ENCODE data around the gene SLC12A5.

The SLC12A5 gene

GRCh38 chr20:46056970-46057855 is 28.2 kb downstream of the SLC12A5 start:
- no peak for DNase-seq

- DNase-seq = no peak
These were observed 29.0 kb downstream of the SLC12A5 start for GRCh38 chr20:46057856-46058598.

GRCh38 chr20:46058599-46059281 is 29.7 kb downstream of the SLC12A5 start:
- no peak for DNase-seq

GRCh38 chr20:46060301-46060881 is 31.4 kb downstream of the SLC12A5 start:
- DNase-seq = no peak

- DNase-seq = no peak
These were observed 32.0 kb downstream of the SLC12A5 start for GRCh38 chr20:46060975-46061374.

GRCh38 chr20:46062151-46062550 is 33.1 kb downstream of the SLC12A5 start:
- DNase-seq = no peak

- no peak for DNase-seq
These were observed 33.6 kb downstream of the SLC12A5 start for GRCh38 chr20:46062621-46063020.

- no peak for DNase-seq
These were observed 34.1 kb downstream of the SLC12A5 start for GRCh38 chr20:46063151-46063550.

- no peak for DNase-seq
These were observed 34.6 kb downstream of the SLC12A5 start for GRCh38 chr20:46063652-46064054.

GRCh38 chr20:46065006-46065405 is 36.0 kb downstream of the SLC12A5 start:
- no peak for DNase-seq

GRCh38 chr20:46065691-46066090 is 36.7 kb downstream of the SLC12A5 start:
- DNase-seq = no peak

GRCh38 chr20:46070215-46070900 is 41.3 kb downstream of the SLC12A5 start:
- DNase-seq = no peak

- DNase-seq = no peak
These were observed 42.6 kb downstream of the SLC12A5 start for GRCh38 chr20:46071573-46071972.

GRCh38 chr20:46073024-46073423 is 44.0 kb downstream of the SLC12A5 start:
- DNase-seq = no peak

- DNase-seq = no peak
These were observed 44.4 kb downstream of the SLC12A5 start for GRCh38 chr20:46073443-46073842.

- no peak for DNase-seq
These were observed 45.0 kb downstream of the SLC12A5 start for GRCh38 chr20:46074006-46074405.

- no peak for DNase-seq
These were observed 47.8 kb downstream of the SLC12A5 start for GRCh38 chr20:46076806-46077205.

- DNase-seq = no peak
These were observed 48.8 kb downstream of the SLC12A5 start for GRCh38 chr20:46077642-46078305.

- DNase-seq = no peak
These were observed 49.9 kb downstream of the SLC12A5 start for GRCh38 chr20:46078954-46079353.

- DNase-seq = no peak
These were observed 52.1 kb downstream of the SLC12A5 start for GRCh38 chr20:46081074-46081473.

- no peak for DNase-seq
These were observed 54.1 kb downstream of the SLC12A5 start for GRCh38 chr20:46083101-46083500.

- DNase-seq = no peak
These were observed 54.6 kb downstream of the SLC12A5 start for GRCh38 chr20:46083531-46084061.

All from NCI-H1092 treated with DMSO at 0.1 percent for 48 hours (cell line).